Mucosa of descending colon (tissue), 3 donors: ENCODE results near the gene CCDC152. TPM values are rescaled to one million over a fixed set of nuclear protein-coding genes. Genes with fewer than 3 reads are reported as not detected.

Source experiments
- ATAC-seq: fragments of 200-7000 bp; cut with Tn5 transposase; one replicate; pipeline ENCODE4 v1.9.1; 2020; ENCODE audit warnings: mild to moderate bottlenecking, moderate library complexity
- DNase-seq, 3 donors: peaks; one replicate each; pipeline ENCODE4 v3.0.0-alpha.2; 2020
- H3K36me3 ChIP-seq: fragments of 200-600 bp; one replicate; pipeline ENCODE4 v1.8.0; 2021; ENCODE audit warnings: low read depth, mild to moderate bottlenecking
- H3K4me1 ChIP-seq: fragments of 200-600 bp; one replicate; pipeline ENCODE4 v1.8.0; 2021; ENCODE audit warnings: low read depth, mild to moderate bottlenecking
- H3K4me3 ChIP-seq: fragments of 200-600 bp; one replicate; pipeline ENCODE4 v1.8.0; 2021; ENCODE audit warnings: mild to moderate bottlenecking
- H3K9me3 ChIP-seq: fragments of 200-600 bp; one replicate; pipeline ENCODE4 v1.8.0; 2021; ENCODE audit warnings: mild to moderate bottlenecking
- CTCF ChIP-seq: fragments of 200-600 bp; IDR thresholded peaks from one replicate; pipeline ENCODE4 v1.8.0; 2022; ENCODE audit warnings: antibody characterized with exemption, mild to moderate bottlenecking
- intact Hi-C, 2 donors: fragments of 100-400 bp; cut with DNase I in 1 of 2; cut with micrococcal nuclease in 1 of 2; formaldehyde crosslinking; loops; one replicate each; pipeline versions ENCODE4 v1.11.0 to v1.11.1; 2022; cut with DNase I, micrococcal nuclease
- total RNA-seq, 3 donors: library from RNA; stranded (reverse); fragmentation: NEBNext Ultra II Directional in 2 of 3; extraction: Animal tissue kit (Norgen Biotek cat#: 25700) in 2 of 3; gene quantifications; one replicate each; pipeline versions ENCODE4 v1.2.1 to v1.2.4, GENCODE V29; 2021 to 2023
- donor health status: DM: no; HTN: no; CAD: no; lungs with moderate emphysema.
- donor health status: DM: no; HTN: no; CAD: no.
- donor health status: DM: no; HTN: yes; CAD: no.

Gene CCDC152
- total RNA-seq, 3 donors from 2014 or later: 0.12 to 0.94 (median 0.47) TPM

GRCh38 chr5:42822548-42822947 is 65.9 kb downstream of the CCDC152 start:
- Histone ChIP-seq H3K4me1 (no peaks in the 10 kb centered on the region), H3K9me3 (no peaks in the 10 kb centered on the region), H3K4me3 (no peak overlapping the region), H3K36me3 (no peaks in the 10 kb centered on the region)
- no peak for TF ChIP-seq CTCF
- ATAC-seq (no peak), DNase-seq (no peak)
- intact Hi-C loops: no loop called here

GRCh38 chr5:42824347-42824976 is 67.8 kb downstream of the CCDC152 start:
- intact Hi-C loops: no loop called here
- H3K36me3 ChIP-seq: no peaks in the 10 kb centered on the region
- ATAC-seq (peak; percentile 63), DNase-seq (no peak)
- no peaks in the 10 kb centered on the region for H3K4me1 ChIP-seq
- no peaks in the 10 kb centered on the region for H3K9me3 ChIP-seq
- no peak for TF ChIP-seq CTCF
- no peak overlapping the region for H3K4me3 ChIP-seq

- Histone ChIP-seq H3K4me1 (no peaks in the 10 kb centered on the region), H3K36me3 (no peaks in the 10 kb centered on the region), H3K9me3 (no peaks in the 10 kb centered on the region), H3K4me3 (no peak overlapping the region)
- intact Hi-C loops: no loop called here
- TF ChIP-seq CTCF: no peak
- no peak for DNase-seq
- ATAC-seq: no peak
Measured at GRCh38 chr5:42825422-42826148, 69.0 kb downstream of the CCDC152 start.

GRCh38 chr5:42826757-42827515 is 70.3 kb downstream of the CCDC152 start:
- ATAC-seq (no peak), DNase-seq (no peak)
- Histone ChIP-seq H3K4me1 (no peaks in the 10 kb centered on the region), H3K36me3 (no peaks in the 10 kb centered on the region), H3K4me3 (no peak overlapping the region), H3K9me3 (no peaks in the 10 kb centered on the region)
- intact Hi-C loops: no loop called here
- TF ChIP-seq CTCF: no peak

- Histone ChIP-seq H3K4me3 (no peak overlapping the region), H3K4me1 (no peaks in the 10 kb centered on the region), H3K9me3 (no peaks in the 10 kb centered on the region), H3K36me3 (no peaks in the 10 kb centered on the region)
- no peak for ATAC-seq
- no peak for TF ChIP-seq CTCF
- no peak for DNase-seq
- intact Hi-C loops: no loop called here
Measured at GRCh38 chr5:42828671-42829070, 72.1 kb downstream of the CCDC152 start.
